GM12891 (cell line): ENCODE results near the gene LSM12.

Experiments
- POLR2A ChIP-seq: IDR thresholded peaks from 2 replicates; pipeline ENCODE4 v1.6.1; 2011; ENCODE audit warnings: low read depth, low read length, control low read depth
- POLR2AphosphoS5 ChIP-seq: IDR thresholded peaks from 2 replicates; pipeline ENCODE4 v1.6.1; 2011; ENCODE audit warnings: low read depth, low read length, control low read depth

- TF ChIP-seq POLR2AphosphoS5 = no peak
- TF ChIP-seq POLR2A = no peak
Measured at GRCh38 chr17:44029736-44030135, 36.7 kb downstream of the LSM12 start.
